Muscle layer of duodenum (tissue), 2 donors: Measurements from ENCODE around the gene SIRPA.

Source experiments
- H3K27ac ChIP-seq: one replicate; pipeline ENCODE4 v1.7.0; 2013; ENCODE audit warnings: mild to moderate bottlenecking, low read length
- H3K27me3 ChIP-seq: one replicate; pipeline ENCODE4 v1.7.0; 2013; ENCODE audit warnings: low read depth, mild to moderate bottlenecking, control low read depth, low read length
- H3K36me3 ChIP-seq, 2 donors: one replicate each; pipeline ENCODE4 v1.7.0; 2013; ENCODE audit warnings: low read length in 2 of 2, control low read depth in 1 of 2, mild to moderate bottlenecking in 1 of 2; ENCODE audit not compliant: insufficient read depth in 2 of 2, control insufficient read depth in 1 of 2
- H3K4me1 ChIP-seq, 2 donors: one replicate each; pipeline ENCODE4 v1.7.0; 2013; ENCODE audit warnings: low read length in 2 of 2, mild to moderate bottlenecking in 2 of 2, control low read depth in 1 of 2, moderate library complexity in 1 of 2; ENCODE audit not compliant: insufficient read depth in 2 of 2, control insufficient read depth in 1 of 2
- H3K4me3 ChIP-seq, 2 donors: one replicate each; pipeline ENCODE4 v1.7.0; 2013; ENCODE audit warnings: low read length in 2 of 2, low read depth in 1 of 2, mild to moderate bottlenecking in 1 of 2
- H3K9me3 ChIP-seq, 2 donors: one replicate each; pipeline ENCODE4 v1.7.0; 2013; ENCODE audit warnings: low read length in 2 of 2, control low read depth in 1 of 2, mild to moderate bottlenecking in 1 of 2; ENCODE audit not compliant: control insufficient read depth in 1 of 2
- donor health status: healthy.

SIRPA gene

GRCh38 chr20:1890469-1891262 is 4.5 kb upstream of the SIRPA start:
- Histone ChIP-seq H3K27me3 (no peaks in the 10 kb centered on the region), H3K36me3 (no peaks in the 10 kb centered on the region), H3K9me3 (no peaks in the 10 kb centered on the region), H3K27ac (no peak overlapping the region), H3K4me3 (no peak overlapping the region), H3K4me1 (peaks cover 2 to 18% of the 10 kb centered on the region in 2 donors)

DNA sequence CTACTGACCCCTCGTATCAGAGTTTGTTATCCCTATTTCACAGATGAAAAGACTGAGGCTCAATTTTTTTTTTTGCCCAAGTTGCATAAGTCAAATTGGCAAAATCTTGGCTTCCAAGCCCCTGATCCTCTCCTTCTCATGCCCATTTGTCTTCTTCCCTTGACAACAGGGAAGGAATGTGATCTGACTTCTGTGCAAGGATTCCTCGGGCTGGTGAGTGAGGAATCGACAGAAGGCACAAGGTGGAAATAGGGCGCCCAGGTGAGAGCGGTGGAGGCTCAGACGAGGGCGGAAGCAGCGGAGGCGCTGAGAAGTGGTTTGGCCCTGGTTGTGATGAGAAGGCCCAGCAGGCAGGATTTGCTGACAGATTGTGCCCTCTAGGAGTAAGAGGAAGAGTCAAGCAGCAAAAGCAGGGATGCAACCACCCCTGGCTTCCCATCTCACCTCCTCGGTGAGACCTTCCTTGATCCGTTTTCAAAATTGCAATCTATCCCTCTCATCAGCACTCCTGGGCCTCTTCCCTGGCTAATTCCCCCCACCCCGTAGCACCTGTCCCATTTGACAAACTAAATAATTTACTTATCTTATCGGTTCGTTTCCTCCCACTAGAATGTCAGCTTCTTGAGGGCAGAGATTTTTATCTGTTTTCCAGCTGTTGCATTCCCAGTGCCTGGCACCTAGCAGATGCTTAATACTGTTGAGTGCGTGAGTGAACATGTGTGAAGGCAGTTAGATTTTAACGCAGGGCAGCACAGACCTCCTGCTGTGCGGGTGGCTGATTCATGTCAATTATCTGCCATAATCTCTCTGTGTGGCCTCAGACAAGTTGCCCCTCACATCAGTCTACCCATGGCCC is 3.7 kb upstream of the SIRPA start:
- H3K27me3 ChIP-seq: no peaks in the 10 kb centered on the region
- H3K9me3 ChIP-seq: no peaks in the 10 kb centered on the region
- H3K36me3 ChIP-seq: no peaks in the 10 kb centered on the region
- H3K4me1 ChIP-seq: peaks cover 7 to 20% of the 10 kb centered on the region in 2 donors
- H3K4me3 ChIP-seq: no peak overlapping the region
- H3K27ac ChIP-seq: no peak overlapping the region

DNA sequence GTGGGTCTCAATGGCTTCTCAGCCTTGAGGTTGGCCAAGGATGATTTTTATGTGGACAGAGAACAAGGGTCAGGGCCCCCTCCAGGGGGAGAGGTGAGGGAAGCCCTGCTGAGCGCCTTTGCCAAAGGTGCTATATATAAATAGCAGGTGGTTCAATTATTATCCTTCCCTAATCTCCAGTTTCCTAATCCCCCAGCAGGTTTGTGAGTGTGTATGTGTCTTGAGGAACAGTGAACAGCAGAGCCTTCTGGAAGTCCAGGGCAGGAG is 3.2 kb upstream of the SIRPA start:
- no peak overlapping the region for H3K4me3 ChIP-seq
- H3K27ac ChIP-seq: no peak overlapping the region
- H3K36me3 ChIP-seq: no peaks in the 10 kb centered on the region
- H3K4me1 ChIP-seq: peaks cover 7 to 23% of the 10 kb centered on the region in 2 donors
- no peaks in the 10 kb centered on the region for H3K9me3 ChIP-seq
- H3K27me3 ChIP-seq: no peaks in the 10 kb centered on the region

GRCh38 chr20:1893721-1894470 is 1.3 kb upstream of the SIRPA start:
- Histone ChIP-seq H3K27me3 (no peaks in the 10 kb centered on the region), H3K9me3 (no peaks in the 10 kb centered on the region), H3K4me3 (peak overlapping the region; percentile 50 to 63), H3K36me3 (no peaks in the 10 kb centered on the region), H3K27ac (no peak overlapping the region), H3K4me1 (peaks cover 18 to 41% of the 10 kb centered on the region in 2 donors)

- no peaks in the 10 kb centered on the region for H3K36me3 ChIP-seq
- no peak overlapping the region for H3K27ac ChIP-seq
- H3K4me1 ChIP-seq: peaks cover 20 to 47% of the 10 kb centered on the region in 2 donors
- peak overlapping the region in 1 of 2 donors; percentile 83 for H3K4me3 ChIP-seq
- no peaks in the 10 kb centered on the region for H3K27me3 ChIP-seq
- no peaks in the 10 kb centered on the region for H3K9me3 ChIP-seq
Observed at GRCh38 chr20:1894471-1894950, 696 bp upstream of the SIRPA start.

DNA sequence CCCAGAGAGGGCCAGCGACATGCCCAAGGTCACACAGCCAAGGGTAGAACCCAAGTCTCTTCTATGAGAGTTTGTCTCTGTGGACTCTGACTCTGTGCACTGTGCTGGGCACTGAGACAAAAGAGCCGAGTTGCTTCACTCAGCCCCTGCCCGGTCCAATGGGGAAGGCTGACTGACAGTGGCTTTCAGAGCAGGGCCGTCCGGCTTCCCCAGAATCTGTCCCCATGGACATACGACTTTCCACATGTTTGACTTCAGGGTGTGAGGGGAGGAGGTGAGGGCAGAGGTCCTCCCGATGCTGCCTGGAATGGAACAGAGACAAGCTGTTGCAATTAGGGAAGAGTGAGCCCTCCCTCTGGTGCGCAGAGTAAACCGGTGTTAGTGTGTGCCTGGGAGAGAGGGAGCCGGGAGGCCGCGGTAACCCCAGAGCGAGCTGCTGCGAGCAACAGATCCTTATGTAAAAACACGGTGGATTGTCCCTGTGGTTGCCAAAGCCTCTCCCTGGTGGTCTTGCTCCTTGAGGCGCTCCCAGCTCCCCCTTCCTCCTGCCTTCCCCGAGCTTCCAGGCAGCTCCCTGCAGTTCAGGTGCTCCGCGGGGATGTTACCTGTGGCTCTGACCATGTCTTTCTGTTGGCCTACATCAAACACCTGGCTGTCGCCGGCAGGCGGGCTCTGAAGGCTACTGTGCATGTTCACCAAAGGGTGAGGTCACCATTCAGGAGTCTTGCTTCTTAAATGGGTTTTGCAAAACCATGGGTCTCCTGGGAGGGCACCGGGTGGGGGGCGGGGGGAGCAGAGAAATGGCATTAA is 672 bp downstream of the SIRPA start:
- Histone ChIP-seq H3K36me3 (no peaks in the 10 kb centered on the region), H3K4me1 (peaks cover 22 to 56% of the 10 kb centered on the region in 2 donors), H3K27me3 (no peaks in the 10 kb centered on the region), H3K27ac (peak overlapping the region; percentile 77), H3K9me3 (no peaks in the 10 kb centered on the region), H3K4me3 (peak overlapping the region; percentile 83 to 89)

- no peaks in the 10 kb centered on the region for H3K36me3 ChIP-seq
- peak overlapping the region; percentile 77 for H3K27ac ChIP-seq
- peaks cover 22 to 56% of the 10 kb centered on the region in 2 donors for H3K4me1 ChIP-seq
- H3K4me3 ChIP-seq: peak overlapping the region; percentile 83 to 89
- H3K27me3 ChIP-seq: no peaks in the 10 kb centered on the region
- H3K9me3 ChIP-seq: no peaks in the 10 kb centered on the region
Observed at GRCh38 chr20:1896484-1897258, 1.5 kb downstream of the SIRPA start.

GRCh38 chr20:1897541-1897940 is 2.3 kb downstream of the SIRPA start:
- no peaks in the 10 kb centered on the region for H3K27me3 ChIP-seq
- no peaks in the 10 kb centered on the region for H3K9me3 ChIP-seq
- H3K4me1 ChIP-seq: peaks cover 22 to 54% of the 10 kb centered on the region in 2 donors
- H3K27ac ChIP-seq: peak overlapping the region; percentile 58
- H3K4me3 ChIP-seq: peak overlapping the region in 1 of 2 donors; percentile 18
- no peaks in the 10 kb centered on the region for H3K36me3 ChIP-seq

- Histone ChIP-seq H3K27me3 (no peaks in the 10 kb centered on the region), H3K36me3 (no peaks in the 10 kb centered on the region), H3K27ac (peak overlapping the region; percentile 58), H3K9me3 (no peaks in the 10 kb centered on the region), H3K4me3 (peak overlapping the region in 1 of 2 donors; percentile 18), H3K4me1 (peaks cover 22 to 50% of the 10 kb centered on the region in 2 donors)
Observed at GRCh38 chr20:1897965-1898464, 2.8 kb downstream of the SIRPA start.
